DND-41 (cell line): ENCODE measurements around the gene WWC1.

Experiments used
- ATAC-seq: fragments of 200-7000 bp; cut with Tn5 transposase; 3 replicates; pipeline ENCODE4 v1.9.1; 2021; ENCODE audit warnings: low read depth; ENCODE audit not compliant: insufficient read depth
- DNase-seq: peaks from one replicate; pipeline ENCODE4 v3.0.0-alpha.2; 2020
- H2AFZ ChIP-seq: 2 replicates; pipeline ENCODE4 v1.6.0; 2012; ENCODE audit warnings: low read depth, low read length
- H3K27ac ChIP-seq: 2 replicates; pipeline ENCODE4 v1.5.1; 2012; ENCODE audit warnings: low read length, inconsistent platforms
- H3K27me3 ChIP-seq: fragments of 200-600 bp; sonication (generic); 2 replicates; pipeline ENCODE4 v1.6.0; 2012; ENCODE audit warnings: low read length, mild to moderate bottlenecking, inconsistent platforms; ENCODE audit not compliant: insufficient read depth, poor library complexity
- H3K36me3 ChIP-seq: 2 replicates; pipeline ENCODE4 v1.5.1; 2012; ENCODE audit warnings: low read length, inconsistent platforms; ENCODE audit not compliant: insufficient read depth
- H3K4me1 ChIP-seq: 2 replicates; pipeline ENCODE4 v1.5.1; 2012; ENCODE audit warnings: mild to moderate bottlenecking, low read length; ENCODE audit not compliant: insufficient read depth
- H3K4me2 ChIP-seq: 2 replicates; pipeline ENCODE4 v1.6.0; 2012; ENCODE audit warnings: mild to moderate bottlenecking, moderate library complexity, low read length, inconsistent platforms; ENCODE audit not compliant: insufficient read depth
- H3K4me3 ChIP-seq, 2 experiments: fragments of 200-600 bp in 1 of 2; shearing (Covaris generic) in 1 of 2; 2 replicates each; pipeline ENCODE4 v1.5.1; 2012 to 2016; ENCODE audit warnings: inconsistent platforms in 2 of 2, low read length in 2 of 2, mild to moderate bottlenecking in 2 of 2, low read depth in 1 of 2, moderate library complexity in 1 of 2
- H3K79me2 ChIP-seq: 2 replicates; pipeline ENCODE4 v1.6.0; 2012; ENCODE audit warnings: low read length, inconsistent platforms; ENCODE audit not compliant: insufficient read depth
- H3K9ac ChIP-seq: 2 replicates; pipeline ENCODE4 v1.6.0; 2012; ENCODE audit warnings: low read depth, mild to moderate bottlenecking, inconsistent platforms, low read length, moderate library complexity
- H3K9me3 ChIP-seq: 2 replicates; pipeline ENCODE4 v1.5.1; 2012; ENCODE audit warnings: low read length, moderate library complexity, mild to moderate bottlenecking, inconsistent platforms; ENCODE audit not compliant: insufficient read depth, severe bottlenecking
- H4K20me1 ChIP-seq: 2 replicates; pipeline ENCODE4 v1.6.0; 2012; ENCODE audit warnings: low read length; ENCODE audit not compliant: insufficient read depth
- EZH2 ChIP-seq: IDR thresholded peaks from 3 replicates; pipeline ENCODE4 v1.6.1; 2012; ENCODE audit warnings: borderline replicate concordance, low read depth, mild to moderate bottlenecking, moderate library complexity, low read length, inconsistent platforms; ENCODE audit not compliant: severe bottlenecking
- TF ChIP-seq, protein P1 (sequence below): IDR thresholded peaks from 2 replicates; pipeline ENCODE4 v1.5.1; 2012; ENCODE audit warnings: borderline replicate concordance, low read length, moderate library complexity, mild to moderate bottlenecking; ENCODE audit not compliant: poor library complexity, severe bottlenecking; ENCODE audit errors: extremely low read depth

WWC1 gene

GRCh38 chr5:168305281-168305680, 13.8 kb downstream of the WWC1 start:
- DNase-seq: no peak
- Histone ChIP-seq H3K36me3 (no peaks in the 10 kb centered on the region), H3K27me3 (no peaks in the 10 kb centered on the region), H3K4me2 (no peak overlapping the region), H3K79me2 (no peaks in the 10 kb centered on the region), H3K9ac (no peak overlapping the region), H3K4me1 (no peaks in the 10 kb centered on the region), H3K4me3 (no peak overlapping the region), H3K9me3 (no peaks in the 10 kb centered on the region), H3K27ac (no peak overlapping the region), H4K20me1 (no peaks in the 10 kb centered on the region), H2AFZ (no peak overlapping the region)
- TF ChIP-seq EZH2: no peak
- TF ChIP-seq, protein P1, sequence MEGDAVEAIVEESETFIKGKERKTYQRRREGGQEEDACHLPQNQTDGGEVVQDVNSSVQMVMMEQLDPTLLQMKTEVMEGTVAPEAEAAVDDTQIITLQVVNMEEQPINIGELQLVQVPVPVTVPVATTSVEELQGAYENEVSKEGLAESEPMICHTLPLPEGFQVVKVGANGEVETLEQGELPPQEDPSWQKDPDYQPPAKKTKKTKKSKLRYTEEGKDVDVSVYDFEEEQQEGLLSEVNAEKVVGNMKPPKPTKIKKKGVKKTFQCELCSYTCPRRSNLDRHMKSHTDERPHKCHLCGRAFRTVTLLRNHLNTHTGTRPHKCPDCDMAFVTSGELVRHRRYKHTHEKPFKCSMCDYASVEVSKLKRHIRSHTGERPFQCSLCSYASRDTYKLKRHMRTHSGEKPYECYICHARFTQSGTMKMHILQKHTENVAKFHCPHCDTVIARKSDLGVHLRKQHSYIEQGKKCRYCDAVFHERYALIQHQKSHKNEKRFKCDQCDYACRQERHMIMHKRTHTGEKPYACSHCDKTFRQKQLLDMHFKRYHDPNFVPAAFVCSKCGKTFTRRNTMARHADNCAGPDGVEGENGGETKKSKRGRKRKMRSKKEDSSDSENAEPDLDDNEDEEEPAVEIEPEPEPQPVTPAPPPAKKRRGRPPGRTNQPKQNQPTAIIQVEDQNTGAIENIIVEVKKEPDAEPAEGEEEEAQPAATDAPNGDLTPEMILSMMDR: no peak
- ATAC-seq: no peak

DNA sequence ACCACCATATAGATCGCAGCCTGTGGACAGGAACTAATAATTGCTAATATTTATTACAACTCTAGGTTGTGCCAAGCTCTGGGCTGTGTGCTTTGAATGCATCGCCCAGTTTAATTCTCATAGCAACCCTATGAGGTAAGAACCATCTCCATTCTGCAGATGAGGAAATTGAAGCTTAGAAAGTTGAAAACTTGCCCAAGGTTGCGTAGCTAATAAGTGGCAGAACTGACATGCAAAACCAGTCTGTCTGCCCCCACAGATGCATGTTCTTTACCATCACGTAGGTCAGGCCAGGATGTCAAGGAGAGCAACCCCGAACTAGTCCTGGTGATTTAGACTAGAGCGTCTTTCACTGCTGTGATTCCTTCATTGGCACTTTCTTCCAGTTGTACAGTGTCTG, 15.6 kb downstream of the WWC1 start:
- H3K9ac ChIP-seq: no peak overlapping the region
- no peak overlapping the region for H3K4me3 ChIP-seq
- H3K4me1 ChIP-seq: no peaks in the 10 kb centered on the region
- H3K4me2 ChIP-seq: no peak overlapping the region
- ATAC-seq: no peak
- H3K9me3 ChIP-seq: no peaks in the 10 kb centered on the region
- no peaks in the 10 kb centered on the region for H4K20me1 ChIP-seq
- no peaks in the 10 kb centered on the region for H3K79me2 ChIP-seq
- H3K27me3 ChIP-seq: no peaks in the 10 kb centered on the region
- no peak overlapping the region for H2AFZ ChIP-seq
- TF ChIP-seq, protein P1: no peak
- no peak for TF ChIP-seq EZH2
- no peaks in the 10 kb centered on the region for H3K36me3 ChIP-seq
- H3K27ac ChIP-seq: no peak overlapping the region
- DNase-seq: no peak

GRCh38 chr5:168307925-168308584, 16.6 kb downstream of the WWC1 start:
- no peaks in the 10 kb centered on the region for H3K79me2 ChIP-seq
- no peak for ATAC-seq
- TF ChIP-seq, protein P1: no peak
- no peak for TF ChIP-seq EZH2

More at GRCh38 chr5:168307925-168308584, 16.6 kb downstream of the WWC1 start:
- no peak overlapping the region for H2AFZ ChIP-seq
- H4K20me1 ChIP-seq: no peaks in the 10 kb centered on the region
- H3K27ac ChIP-seq: no peak overlapping the region
- H3K4me3 ChIP-seq: no peak overlapping the region
- no peak overlapping the region for H3K9ac ChIP-seq
- no peaks in the 10 kb centered on the region for H3K4me1 ChIP-seq
- H3K27me3 ChIP-seq: no peaks in the 10 kb centered on the region
- no peak for DNase-seq
- no peak overlapping the region for H3K4me2 ChIP-seq
- no peaks in the 10 kb centered on the region for H3K36me3 ChIP-seq
- H3K9me3 ChIP-seq: no peaks in the 10 kb centered on the region
